Progenitor cell of endocrine pancreas (in vitro differentiated cells): Measurements from ENCODE around the gene CLCA2. TPM values are rescaled to one million over a fixed set of nuclear protein-coding genes. Genes with fewer than 3 reads are reported as not detected.
"Not testable (repeated sequence)": the region's sequence is repeated elsewhere in the genome, so short reads cannot be mapped to it uniquely, and the experiment has no call there.

Source experiments
- DNase-seq: peaks from one replicate; pipeline ENCODE4 v3.0.0; 2021; ENCODE audit warnings: low spot score; ENCODE audit not compliant: unreplicated experiment
- H3K27ac Mint-ChIP-seq: 2 replicates; pipeline ENCODE4 v1.8.0; 2021; ENCODE audit warnings: mild to moderate bottlenecking, moderate library complexity, mixed read lengths
- H3K27me3 Mint-ChIP-seq: 2 replicates; pipeline ENCODE4 v1.8.0; 2021; ENCODE audit warnings: mixed read lengths
- H3K36me3 Mint-ChIP-seq: 2 replicates; pipeline ENCODE4 v1.8.0; 2022; ENCODE audit warnings: mixed read lengths; ENCODE audit not compliant: insufficient read depth
- H3K4me1 Mint-ChIP-seq: 2 replicates; pipeline ENCODE4 v1.8.0; 2021; ENCODE audit warnings: low read depth, mixed read lengths
- H3K4me3 Mint-ChIP-seq: 2 replicates; pipeline ENCODE4 v1.8.0; 2021; ENCODE audit warnings: low read depth, mild to moderate bottlenecking, moderate library complexity, mixed read lengths
- H3K9me3 Mint-ChIP-seq: 2 replicates; pipeline ENCODE4 v1.8.0; 2021; ENCODE audit warnings: low read depth, mixed read lengths
- total RNA-seq: library from RNA; stranded (reverse); gene quantifications from 2 replicates; pipeline ENCODE4 v1.2.1, GENCODE V29; 2021
- TF ChIP-seq, protein P1 (sequence below): fragments of 200-600 bp; sonication (generic); IDR thresholded peaks from one replicate; pipeline ENCODE4 v1.5.0; 2021; ENCODE audit warnings: antibody characterized with exemption, mild to moderate bottlenecking; ENCODE audit not compliant: unreplicated experiment

CLCA2 gene
- total RNA-seq, 1 donor from 2014 or later: not detected

DNA sequence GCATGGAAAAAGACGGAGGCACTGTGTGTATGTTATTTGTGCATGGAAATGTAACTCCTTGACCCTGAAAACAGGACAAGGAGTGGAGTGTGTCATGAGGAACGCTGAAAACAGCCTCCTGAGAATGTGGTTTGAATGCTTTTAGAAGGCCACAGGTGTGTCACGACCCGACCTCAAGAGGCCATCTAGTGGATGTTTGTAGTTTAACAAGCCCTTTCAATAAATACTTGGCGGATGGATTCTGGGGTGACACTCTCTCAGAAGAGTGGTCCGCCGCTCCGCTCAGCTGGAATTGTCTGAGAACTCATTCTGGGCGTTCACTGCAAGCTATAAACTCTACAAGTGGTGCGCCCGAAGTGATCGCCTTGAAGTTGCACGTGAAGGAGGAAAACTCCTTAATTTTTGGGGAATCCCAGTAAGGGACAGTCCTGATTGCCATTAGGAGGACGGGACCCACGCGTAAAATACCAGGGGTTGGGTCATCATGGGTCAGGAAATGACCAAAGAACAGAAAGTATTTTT, 78.2 kb downstream of the CLCA2 start:
- Mint-ChIP-seq H3K4me1 (peaks cover 14% of the 10 kb centered on the region), H3K27ac (peak overlapping the region; percentile 92), H3K27me3 (peaks cover 36% of the 10 kb centered on the region), H3K4me3 (peak overlapping the region; percentile 81)
- TF ChIP-seq, protein P1, sequence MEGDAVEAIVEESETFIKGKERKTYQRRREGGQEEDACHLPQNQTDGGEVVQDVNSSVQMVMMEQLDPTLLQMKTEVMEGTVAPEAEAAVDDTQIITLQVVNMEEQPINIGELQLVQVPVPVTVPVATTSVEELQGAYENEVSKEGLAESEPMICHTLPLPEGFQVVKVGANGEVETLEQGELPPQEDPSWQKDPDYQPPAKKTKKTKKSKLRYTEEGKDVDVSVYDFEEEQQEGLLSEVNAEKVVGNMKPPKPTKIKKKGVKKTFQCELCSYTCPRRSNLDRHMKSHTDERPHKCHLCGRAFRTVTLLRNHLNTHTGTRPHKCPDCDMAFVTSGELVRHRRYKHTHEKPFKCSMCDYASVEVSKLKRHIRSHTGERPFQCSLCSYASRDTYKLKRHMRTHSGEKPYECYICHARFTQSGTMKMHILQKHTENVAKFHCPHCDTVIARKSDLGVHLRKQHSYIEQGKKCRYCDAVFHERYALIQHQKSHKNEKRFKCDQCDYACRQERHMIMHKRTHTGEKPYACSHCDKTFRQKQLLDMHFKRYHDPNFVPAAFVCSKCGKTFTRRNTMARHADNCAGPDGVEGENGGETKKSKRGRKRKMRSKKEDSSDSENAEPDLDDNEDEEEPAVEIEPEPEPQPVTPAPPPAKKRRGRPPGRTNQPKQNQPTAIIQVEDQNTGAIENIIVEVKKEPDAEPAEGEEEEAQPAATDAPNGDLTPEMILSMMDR: peak; percentile 64
- H3K9me3 Mint-ChIP-seq, DNase-seq, H3K36me3 Mint-ChIP-seq: not testable (repeated sequence)

- H3K27ac Mint-ChIP-seq: peak overlapping the region; percentile 92
- DNase-seq: no peak
These were observed 78.9 kb downstream of the CLCA2 start for GRCh38 chr1:86502721-86503405.

DNA sequence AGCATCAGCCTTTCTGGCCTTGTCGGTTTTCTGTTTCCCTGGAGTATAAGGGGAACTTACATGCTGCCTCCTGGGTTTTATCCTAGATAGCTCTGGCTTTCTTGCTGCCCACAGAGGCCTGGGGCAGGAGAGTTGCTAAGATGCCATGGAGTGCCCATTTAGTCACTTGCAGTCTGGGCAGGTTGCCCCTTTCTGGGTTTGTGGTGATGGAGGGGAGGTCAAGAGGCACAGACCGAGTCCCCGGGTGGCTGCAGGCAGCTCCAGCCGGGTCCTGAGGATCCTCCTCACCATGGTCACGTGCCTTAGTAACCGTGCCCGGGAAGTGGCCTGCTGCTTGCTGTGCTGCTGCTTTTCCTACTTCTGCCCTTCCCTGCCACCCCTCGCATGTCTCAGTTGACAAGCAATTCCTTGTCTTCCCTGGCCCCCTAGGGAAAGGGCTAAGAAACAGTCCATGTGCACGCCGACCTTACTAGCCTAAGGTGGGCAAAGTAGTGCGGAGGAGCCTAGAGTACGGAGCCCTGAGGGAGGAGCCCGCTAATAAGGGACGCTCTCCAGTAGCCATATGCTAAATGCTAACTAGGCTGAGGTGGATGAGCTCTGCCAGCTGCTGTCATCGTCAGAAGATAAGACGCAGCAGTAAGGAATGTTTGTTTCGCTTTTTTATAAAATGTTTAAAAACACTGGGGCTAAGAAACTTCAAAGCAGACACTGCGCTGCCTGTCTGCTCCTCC, 79.6 kb downstream of the CLCA2 start:
- Mint-ChIP-seq H3K4me3 (peak overlapping the region; percentile 81), H3K36me3 (no peaks in the 10 kb centered on the region), H3K27ac (no peak overlapping the region), H3K27me3 (peaks cover 36% of the 10 kb centered on the region), H3K9me3 (no peaks in the 10 kb centered on the region), H3K4me1 (peaks cover 14% of the 10 kb centered on the region)
- no peak for DNase-seq
- TF ChIP-seq, protein P1: no peak

More at GRCh38 chr1:86502721-86503405, 78.9 kb downstream of the CLCA2 start:
- no peaks in the 10 kb centered on the region for H3K9me3 Mint-ChIP-seq
- no peaks in the 10 kb centered on the region for H3K36me3 Mint-ChIP-seq
- peak overlapping the region; percentile 81 for H3K4me3 Mint-ChIP-seq
- TF ChIP-seq, protein P1: no peak
- H3K27me3 Mint-ChIP-seq: peaks cover 36% of the 10 kb centered on the region
- H3K4me1 Mint-ChIP-seq: peaks cover 14% of the 10 kb centered on the region

DNA sequence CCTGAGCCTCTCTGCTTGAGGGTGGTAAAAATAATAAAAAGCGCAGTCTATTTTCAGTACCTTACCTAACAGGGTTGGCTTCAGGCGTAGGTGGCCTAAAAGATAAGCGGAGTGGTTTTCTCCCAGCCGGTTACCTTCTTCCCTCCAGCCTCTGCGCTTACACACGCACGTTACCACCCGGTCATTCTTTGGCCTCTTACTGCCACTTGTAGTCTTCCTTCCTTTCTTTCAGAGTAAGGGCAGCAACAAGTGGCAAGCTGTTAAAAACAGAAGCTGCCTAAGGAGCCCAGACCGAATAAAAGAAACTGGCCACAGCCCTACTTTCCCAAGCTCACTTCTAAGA, 80.1 kb downstream of the CLCA2 start:
- Mint-ChIP-seq H3K4me3 (peak overlapping the region; percentile 81), H3K27ac (no peak overlapping the region), H3K36me3 (no peaks in the 10 kb centered on the region), H3K4me1 (peaks cover 14% of the 10 kb centered on the region), H3K27me3 (peaks cover 36% of the 10 kb centered on the region), H3K9me3 (no peaks in the 10 kb centered on the region)
- DNase-seq: no peak
- TF ChIP-seq, protein P1: no peak

DNA sequence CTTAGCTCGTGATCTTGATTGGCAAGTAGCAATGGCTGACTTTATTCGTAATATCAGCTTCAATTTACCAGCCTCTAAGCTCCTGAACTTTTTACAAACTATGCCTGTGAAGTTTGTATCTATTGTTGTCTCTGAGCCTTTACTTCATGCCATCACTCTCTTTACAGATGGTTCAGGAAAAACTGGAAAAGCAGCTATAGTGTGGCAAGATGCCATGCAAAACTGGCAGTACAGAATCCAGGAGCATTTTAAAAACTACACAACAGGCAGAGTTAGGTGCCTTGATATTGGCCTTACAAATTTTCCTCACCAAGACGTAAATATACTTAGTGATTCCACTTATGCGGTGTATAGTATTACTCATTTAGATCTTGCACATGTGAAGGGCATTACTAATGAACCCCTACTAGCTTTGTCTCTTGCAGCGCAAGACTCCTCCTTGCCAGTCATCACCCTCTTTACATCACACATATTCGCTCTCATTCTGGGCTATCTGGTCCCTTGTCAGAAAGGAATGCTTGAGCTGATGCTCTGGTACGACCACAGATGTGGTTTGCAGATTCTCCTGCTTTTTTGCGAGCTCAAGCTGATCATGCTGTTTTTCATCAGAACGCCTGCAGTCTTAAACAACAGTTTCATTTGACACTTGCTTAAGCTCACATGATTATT, 81.1 kb downstream of the CLCA2 start:
- Mint-ChIP-seq H3K4me1 (peaks cover 14% of the 10 kb centered on the region), H3K9me3 (no peaks in the 10 kb centered on the region), H3K4me3 (no peak overlapping the region), H3K36me3 (no peaks in the 10 kb centered on the region), H3K27me3 (peaks cover 38% of the 10 kb centered on the region), H3K27ac (no peak overlapping the region)
- no peak for DNase-seq
- TF ChIP-seq, protein P1: no peak
